Loucy (cell line): ENCODE data around the gene TRPM7.

ENCODE experiments used
- CTCF ChIP-seq: fragments of 200-600 bp; sonication (generic); conservative IDR thresholded peaks from 2 replicates; pipeline ENCODE4 v1.5.1; 2014; ENCODE audit warnings: mild to moderate bottlenecking, antibody characterized with exemption, low read length
- EZH2phosphoT487 ChIP-seq: fragments of 200-600 bp; IDR thresholded peaks from 2 replicates; pipeline ENCODE4 v1.6.1; 2018; ENCODE audit warnings: antibody characterized with exemption, mild to moderate bottlenecking, moderate library complexity, borderline replicate concordance

GRCh38 chr15:50590288-50590687 lies 96.3 kb downstream of the TRPM7 start:
- TF ChIP-seq CTCF (no peak), EZH2phosphoT487 (no peak)
